GM18520 (cell line): ENCODE results near the gene CRTAC1.

Source experiments
- ATAC-seq: cut with Tn5 transposase; IDR thresholded peaks from one replicate; pipeline ENCODE4 v1.9.1; 2021; ENCODE audit not compliant: unreplicated experiment

CRTAC1 gene, protein sequence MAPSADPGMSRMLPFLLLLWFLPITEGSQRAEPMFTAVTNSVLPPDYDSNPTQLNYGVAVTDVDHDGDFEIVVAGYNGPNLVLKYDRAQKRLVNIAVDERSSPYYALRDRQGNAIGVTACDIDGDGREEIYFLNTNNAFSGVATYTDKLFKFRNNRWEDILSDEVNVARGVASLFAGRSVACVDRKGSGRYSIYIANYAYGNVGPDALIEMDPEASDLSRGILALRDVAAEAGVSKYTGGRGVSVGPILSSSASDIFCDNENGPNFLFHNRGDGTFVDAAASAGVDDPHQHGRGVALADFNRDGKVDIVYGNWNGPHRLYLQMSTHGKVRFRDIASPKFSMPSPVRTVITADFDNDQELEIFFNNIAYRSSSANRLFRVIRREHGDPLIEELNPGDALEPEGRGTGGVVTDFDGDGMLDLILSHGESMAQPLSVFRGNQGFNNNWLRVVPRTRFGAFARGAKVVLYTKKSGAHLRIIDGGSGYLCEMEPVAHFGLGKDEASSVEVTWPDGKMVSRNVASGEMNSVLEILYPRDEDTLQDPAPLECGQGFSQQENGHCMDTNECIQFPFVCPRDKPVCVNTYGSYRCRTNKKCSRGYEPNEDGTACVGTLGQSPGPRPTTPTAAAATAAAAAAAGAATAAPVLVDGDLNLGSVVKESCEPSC

DNA sequence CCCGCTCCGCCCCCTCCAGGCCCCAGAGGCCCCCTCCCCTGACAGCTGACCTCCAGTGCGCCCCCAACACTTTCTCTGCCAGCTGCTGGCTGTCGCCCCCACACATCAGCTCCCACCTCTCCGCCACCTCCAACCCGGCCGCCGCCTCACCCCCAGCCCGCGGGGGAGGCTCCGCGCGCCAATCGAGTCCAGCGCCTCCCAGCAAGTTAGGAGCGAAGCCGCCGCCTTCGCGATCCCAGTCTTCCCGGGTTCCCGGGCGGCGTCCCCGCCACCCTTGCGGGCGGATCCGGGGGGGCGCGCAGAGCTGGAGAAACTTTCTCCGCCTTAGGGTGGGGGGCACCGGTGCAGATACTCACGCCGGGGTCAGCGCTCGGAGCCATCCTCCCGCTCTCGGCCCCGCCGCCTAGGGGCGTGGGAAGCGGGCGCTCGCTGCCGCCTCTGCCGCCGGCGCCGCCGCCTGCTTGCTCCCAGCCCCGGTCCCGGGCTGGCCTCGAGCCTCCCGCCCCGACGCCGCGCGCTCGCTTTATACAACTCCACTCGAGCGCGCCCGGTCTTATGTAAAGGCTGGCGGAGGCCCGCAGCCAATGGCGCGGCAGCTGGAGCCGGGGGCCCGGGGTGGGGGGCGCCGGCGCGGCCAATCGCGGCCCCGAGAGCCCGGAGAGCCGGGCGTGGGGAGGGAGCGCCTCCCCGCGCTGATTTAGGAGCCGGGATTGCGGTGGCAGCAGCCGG lies at the start of gene CRTAC1:
Gene CRTAC1, minus strand, starts transcription at position 529 of the 729 bp plus-strand sequence. Its CDS starts 149 bp downstream, at position 380.
- no peak for ATAC-seq

DNA sequence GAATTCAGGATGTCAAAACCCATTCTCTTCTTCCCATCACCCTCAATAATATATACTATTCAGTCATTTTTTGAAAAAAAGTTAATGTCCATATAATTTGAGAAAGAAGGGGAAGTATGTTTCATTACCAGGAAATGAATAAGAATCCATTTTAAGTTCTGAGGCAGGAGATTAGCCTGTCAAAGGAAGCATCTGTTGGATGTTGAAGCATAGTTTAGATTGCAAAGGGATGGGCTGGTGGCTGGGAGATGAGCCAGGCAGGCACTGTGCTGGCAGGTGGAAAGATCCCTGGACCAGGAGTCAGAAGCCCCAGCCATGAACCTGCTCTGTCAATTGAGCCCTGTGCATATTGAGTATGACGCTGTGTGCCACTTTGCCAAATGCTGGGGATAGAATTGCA lies 48.4 kb upstream of the CRTAC1 start:
- no peak for ATAC-seq

DNA sequence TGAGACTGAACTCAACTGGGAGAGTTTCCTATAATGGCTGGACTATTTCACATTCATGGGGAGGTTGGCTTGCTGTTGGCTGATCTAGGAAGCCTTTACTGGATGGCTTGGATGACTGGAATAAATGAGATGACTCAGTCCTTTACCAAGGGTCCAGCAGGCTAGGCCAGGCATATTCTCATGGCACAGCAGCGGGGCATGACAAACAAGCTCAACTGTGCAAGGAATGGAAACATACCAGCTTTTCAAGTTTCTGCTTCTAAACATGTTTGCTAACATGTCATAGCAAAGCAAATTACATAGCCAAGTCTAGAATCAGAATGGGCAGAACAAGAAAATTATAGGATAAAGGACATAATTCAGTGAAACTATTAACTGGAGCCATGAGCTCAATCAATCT lies 46.8 kb upstream of the CRTAC1 start:
- ATAC-seq, result no peak

DNA sequence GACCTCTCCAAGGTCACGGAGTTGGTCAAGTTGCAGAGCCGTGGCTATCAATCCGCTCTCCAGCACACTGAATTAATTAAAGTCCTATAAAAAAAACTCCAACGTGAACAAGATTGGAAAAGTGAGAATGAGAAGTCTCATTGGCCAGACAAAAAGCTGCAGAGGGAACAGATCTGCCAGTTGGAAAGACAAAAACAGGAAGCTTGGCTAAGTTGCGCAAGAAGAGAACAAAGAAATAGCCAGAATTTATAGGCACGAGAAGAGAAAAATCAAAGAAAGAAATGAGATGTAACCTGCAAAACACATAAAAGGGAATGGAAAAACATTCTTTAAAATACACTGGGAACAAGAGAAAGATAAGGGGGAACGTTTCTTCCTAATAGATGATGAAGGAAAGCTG lies 45.7 kb upstream of the CRTAC1 start:
- no peak for ATAC-seq

DNA sequence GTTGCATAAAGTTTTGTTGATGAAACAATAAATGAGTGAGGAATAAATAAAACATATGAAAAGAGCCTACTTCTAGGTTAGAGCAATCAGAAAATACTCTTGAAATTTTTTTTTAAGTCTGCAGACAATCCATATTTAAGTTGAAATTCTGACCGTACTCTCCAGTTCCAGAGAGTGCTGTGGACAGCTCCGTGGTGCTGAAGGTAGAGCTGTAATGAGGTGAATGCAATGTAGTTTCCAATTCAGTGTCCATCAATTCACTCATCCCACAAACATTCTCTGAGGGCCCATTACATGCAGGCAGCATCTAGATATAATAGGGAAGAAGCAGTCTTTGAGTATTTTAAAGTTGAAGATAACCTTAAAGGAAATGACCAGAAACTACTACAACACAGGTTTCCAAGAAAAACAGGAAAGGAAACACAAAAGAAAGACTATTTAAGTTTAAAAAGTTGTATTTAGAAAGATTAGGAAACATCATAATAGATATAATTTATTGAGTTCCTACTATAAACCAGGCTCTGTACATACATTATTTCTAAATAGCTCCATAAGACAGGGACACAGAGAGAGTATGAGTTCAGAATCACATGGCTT lies 44.0 kb upstream of the CRTAC1 start:
- ATAC-seq, result no peak

DNA sequence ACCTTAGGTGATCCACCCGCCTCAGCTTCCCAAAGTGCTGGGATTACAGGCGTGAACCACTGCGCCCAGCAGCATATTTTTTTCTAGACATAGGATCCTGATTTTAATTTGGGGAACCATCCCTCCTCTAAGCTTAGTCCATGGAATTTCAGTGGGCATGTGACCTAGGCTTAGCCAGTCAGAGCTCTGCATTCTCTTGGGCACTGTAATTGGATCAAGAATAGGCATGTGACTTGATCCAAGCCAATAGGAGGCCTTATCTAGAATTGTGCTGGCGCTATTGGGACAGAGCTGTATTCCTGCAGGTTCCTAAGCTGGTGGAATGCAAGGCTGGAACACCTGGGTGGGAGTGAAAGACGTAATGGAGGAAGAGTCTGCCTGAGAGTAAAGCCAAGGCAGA lies 36.7 kb upstream of the CRTAC1 start:
- ATAC-seq, result no peak

DNA sequence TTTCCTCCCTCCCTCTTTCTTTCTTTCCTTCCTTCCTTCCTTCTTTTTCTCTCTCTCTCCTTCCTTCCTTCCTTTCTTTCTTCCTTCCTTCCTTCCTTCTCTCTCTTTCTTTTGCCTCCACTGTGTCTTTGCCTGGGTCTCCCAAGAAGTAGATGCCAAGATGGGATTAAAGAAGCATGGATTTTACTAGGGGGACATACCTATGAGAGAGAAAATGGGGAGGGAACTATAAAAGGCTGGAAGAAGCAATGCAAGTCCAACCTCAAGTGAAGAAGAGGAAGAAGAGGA lies 33.3 kb upstream of the CRTAC1 start:
- no peak for ATAC-seq

DNA sequence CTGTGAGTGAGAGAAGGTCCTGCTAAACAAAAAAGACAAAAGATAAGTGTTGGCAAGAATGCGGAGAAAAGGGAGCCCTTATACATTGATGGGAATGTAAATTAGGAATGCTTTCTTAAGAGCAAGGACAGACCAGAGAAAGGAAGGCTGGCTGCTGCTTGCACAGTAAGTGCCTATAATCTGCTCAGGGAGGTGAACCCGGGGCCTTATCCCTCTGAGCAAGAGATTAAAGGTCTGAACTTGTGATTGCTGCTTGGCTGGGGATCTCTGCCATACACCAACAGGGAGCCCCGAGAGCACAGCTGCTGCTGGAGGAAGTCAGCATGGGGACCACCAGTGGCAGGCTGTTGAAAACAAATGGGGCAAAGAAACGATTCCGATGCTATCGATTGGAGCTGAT lies 32.0 kb upstream of the CRTAC1 start:
- ATAC-seq, result no peak

DNA sequence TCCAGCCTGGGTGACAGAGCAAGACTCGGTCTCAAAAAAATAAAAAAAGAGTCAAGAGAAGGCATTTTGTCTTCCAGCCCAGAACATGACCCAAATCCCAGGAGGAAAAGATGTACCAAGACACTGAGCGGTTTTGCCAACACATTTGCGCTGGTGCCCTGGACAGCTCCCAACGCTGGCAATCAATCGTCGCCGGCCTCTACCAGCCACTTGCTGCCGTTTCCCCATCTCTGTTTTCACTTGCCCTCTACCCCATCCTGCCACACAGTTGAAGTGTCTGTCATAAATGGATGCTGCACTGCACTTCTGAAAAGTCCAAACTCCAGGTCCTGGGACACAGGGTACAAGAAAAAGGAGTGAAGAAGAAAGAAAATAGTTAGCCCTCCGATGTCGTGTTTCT lies 29.7 kb upstream of the CRTAC1 start:
- no peak for ATAC-seq

DNA sequence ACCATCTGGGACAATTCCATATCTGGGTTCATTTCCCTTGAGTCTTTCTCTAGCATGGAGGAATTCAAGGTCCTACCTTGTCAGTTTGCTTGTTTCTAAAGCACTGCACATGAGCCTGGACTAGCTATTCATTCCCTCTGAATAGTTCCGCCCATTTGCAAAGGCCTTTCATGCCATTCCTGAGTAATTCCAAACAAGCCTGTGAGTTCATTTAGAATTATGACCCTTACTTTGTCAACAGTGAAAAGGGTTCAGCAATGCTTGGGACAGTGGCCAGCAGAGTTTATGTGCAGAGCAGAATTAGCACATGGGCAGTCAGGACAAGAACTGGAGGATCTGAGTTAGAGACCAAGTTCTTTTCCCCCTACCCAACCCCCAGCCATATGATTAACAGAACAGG lies 27.9 kb upstream of the CRTAC1 start:
- ATAC-seq, result no peak

DNA sequence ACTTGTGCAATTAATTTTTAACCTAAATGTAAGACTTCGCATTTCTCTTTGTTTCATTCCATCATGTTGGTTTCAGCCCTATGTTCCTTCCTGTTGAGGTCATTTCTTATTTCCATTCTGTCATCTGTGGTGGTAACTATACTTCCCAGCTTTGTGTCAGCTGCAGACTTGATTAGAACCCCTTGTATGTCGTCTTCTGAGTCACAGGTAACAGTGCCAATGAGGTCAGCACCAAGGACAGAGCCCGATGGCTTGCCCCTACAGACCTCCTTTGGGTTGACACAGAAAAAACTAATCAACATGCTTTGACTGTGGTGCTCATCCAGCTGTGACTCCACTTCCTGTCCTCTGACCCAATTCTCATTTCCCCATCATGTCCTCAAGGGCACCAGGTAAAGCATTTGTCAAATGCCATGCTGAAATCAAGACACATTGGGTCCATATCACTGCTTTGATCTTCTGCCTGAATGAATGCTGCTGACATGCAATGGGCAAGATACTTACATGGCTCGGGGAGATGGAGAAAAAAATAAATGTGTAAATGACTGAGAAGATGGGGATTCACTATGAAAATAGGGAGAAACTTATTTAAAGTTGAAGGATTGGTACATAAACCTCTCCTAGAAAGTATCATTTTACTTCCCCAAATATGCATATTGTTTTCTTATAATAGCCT lies 25.6 kb upstream of the CRTAC1 start:
- no peak for ATAC-seq

DNA sequence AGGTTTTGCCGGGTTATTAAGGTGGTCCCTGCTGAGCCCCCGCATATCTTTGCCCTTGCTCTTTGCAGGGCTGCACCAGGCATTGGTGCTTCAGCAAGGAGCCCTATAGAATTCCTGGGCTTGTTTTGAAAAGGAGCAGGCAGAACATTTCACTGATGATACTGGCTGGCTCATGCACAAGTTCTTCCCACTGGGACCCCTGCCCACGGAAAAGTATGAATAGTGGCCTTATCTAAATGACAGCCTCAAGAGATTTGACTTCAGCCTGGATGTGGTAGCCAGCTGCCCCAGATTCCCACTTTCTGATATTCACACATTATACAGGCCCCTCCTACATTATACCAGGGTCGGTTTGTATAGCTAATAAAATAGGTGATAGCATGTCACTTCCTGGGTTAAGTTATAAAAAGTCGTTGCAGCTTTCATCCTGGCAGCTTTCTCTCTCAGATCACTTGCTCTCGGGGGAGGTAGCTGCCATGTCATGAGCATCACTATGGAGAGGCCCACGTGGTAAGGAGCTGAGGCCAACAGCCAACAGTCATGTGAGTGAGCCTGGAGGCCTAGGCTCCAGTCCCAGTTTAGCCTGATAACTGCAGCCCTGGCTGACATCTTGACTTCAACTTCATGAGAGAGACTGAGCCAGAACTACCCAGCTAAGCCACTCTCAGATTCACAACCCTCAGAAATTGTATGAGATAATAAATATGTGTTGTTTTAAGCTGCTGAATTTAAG lies 16.8 kb upstream of the CRTAC1 start:
- no peak for ATAC-seq

DNA sequence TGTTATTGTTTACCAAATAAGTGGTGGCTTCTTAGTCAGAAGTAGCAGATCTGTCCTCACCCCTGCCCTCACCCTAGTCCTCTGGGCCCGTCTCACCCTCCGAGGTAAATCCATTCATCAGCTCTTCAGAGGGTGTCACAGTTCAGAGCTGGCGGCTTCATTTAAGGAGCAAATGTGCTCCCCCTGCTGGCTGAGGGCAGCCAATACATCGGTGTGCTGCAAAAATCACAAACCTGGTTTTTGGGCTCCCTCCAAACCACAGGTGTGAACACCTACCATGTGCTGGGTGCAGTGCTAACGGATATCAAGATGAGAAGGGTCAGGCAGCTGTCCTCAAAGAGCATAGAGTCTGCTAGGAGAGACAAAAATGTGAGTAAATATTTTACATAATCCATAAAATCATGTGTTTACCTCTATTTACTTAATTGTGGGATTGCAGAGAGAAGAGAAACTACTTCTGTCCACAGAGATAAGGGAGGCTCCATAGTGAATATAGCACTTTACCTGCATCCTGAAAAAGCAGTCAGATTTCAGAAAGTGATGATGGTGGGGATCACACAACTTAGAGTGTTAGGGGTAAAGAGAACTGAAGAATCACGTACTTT lies 15.5 kb upstream of the CRTAC1 start:
- peak; percentile 40 for ATAC-seq

DNA sequence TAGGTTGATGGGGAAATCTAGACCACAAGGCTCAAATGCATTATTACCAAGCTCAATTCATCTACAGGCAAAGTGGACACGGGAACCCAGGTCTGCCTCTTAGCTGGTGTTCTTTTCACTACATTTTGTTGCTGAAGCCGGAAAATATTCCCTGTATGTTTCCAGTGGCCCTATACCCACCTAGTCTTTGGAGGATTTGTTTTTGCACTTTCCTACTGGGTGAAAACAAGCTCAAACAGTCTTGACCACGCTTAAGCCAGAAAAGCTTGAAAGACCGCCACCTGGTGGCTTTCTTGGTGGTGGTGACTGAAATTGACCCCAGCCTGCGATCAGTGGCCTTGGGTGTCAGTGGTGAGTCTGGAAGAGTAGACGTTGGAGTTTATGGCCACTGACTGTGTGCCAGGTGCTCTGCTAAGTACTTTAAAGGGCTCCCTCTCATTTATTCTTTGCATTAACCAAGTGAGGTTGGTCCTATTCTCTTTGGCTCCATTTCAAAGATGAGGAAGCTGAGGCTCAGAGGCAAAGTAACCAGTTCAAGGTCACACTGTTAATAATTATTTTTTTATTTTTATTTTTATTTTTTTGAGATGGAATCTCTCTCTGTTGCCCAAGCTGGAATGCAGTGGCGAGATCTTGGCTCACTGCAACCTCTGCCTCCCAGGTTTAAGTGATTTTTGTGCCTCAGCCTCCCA lies 11.1 kb upstream of the CRTAC1 start:
- ATAC-seq, result no peak

DNA sequence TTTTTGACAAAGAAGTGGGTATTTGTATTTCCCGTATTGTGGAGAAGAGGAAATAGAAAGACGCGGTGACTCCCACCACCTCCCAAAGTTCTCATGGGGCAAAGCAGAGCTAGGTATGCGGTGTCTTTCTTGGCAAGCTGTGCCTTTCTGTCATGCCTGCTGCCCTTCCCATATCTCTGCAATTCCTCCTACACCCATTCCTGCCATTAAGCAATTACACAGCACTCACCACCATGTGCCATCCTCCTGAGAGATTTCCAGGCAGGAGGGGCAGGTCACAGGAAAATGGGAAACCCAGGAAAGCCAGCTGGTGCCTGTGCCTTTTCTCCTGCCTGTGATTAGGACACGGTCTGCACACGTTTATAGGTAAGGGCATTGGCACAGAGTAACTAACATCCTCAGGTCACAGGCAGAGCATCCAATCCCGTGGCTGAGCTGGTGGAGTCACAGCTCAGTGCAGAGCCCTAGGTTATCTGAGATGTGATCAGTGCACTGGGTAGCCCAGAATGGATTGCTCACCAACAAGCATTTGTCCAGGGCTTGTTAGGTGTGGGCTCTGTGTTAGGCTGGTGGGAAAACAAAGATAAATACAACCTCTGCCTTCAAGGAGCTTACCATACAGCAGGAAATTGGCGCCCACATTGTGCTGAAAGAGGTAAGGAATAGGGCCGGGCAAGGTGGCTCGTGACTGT lies 9.4 kb upstream of the CRTAC1 start:
- no peak for ATAC-seq

DNA sequence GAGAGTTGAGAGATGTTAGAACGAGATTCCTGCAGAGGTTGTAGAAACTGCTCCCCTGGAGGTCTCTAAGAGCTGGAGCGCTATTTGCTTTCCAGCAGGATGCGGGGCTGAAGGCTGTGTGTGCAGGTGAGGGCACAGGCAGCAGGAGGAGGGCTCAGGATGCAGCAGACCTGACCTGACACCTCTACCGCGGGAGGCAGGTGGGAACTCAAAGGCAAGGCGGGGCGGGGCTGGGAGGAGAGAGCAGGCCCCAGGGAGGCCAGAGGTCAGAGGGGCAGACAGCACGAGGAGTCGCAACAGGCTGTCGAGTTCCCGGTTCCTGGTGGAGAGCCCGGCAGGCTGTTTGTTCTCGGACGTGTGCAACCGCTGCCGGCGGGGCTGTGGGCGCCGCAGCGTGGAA lies 7.9 kb upstream of the CRTAC1 start:
- no peak for ATAC-seq

DNA sequence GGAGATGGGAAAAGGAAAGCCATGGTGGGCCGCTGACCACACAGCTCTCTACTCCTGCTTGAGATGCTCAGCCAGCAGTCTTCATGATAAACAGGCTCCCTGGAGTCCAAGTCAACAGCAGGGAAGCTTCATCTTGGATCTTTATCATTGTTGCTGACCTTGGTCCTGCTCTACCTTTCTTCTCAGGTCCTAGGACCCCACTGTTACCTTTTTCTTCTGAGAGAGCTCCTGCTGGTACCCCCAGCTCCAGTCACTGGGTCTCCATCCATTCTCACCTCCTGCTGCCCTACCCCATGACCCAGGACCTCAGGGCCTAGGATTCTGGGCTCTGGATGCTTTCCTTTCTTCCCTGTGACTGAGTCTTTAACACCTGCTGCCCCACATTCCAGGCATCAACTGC lies 5.2 kb upstream of the CRTAC1 start:
- ATAC-seq, result no peak

DNA sequence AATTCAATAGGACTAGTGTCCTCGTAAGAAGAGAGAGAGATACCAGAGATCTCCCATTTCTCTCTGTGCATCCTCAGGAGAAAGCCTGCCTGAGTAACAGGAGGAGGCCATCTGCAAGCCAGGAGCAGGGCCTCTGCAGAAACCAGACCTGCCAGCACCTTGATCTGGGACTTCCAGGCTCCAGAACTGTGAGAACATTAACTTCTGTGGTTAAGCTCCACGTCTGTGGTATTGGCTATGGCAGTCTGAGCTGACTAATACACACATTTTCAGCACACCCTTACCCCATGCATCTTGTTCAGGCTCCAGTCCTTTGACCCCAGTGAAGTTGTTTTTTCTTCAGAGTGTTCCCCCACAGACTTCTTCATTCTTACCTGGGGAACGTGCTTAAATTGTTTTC lies 3.1 kb upstream of the CRTAC1 start:
- ATAC-seq, result no peak

DNA sequence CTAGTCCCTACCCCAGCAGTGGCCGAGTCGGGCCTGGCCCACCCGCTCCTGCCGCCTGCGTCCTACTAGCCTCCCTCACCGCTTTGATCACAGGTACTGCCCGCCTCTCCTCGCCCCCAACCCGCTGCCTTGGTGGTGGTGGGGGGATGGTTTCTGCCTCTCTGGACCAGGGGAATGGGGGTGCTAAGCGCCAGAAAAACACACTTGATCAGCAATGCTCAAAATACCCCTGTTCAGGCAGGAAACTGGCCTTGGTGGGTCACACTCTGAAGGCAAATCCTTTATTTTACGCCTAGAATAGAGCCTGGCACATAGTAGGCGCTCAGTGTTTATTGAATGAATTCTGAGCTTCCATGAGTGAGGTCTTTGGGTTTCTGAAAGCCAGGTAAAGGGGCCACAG lies 1.0 kb upstream of the CRTAC1 start:
- ATAC-seq, result no peak
